ENCODE results near the gene TTLL11. TPM values are rescaled to one million over a fixed set of nuclear protein-coding genes. Genes with fewer than 3 reads are reported as not detected.
"Not testable (repeated sequence)": the region's sequence is repeated elsewhere in the genome, so short reads cannot be mapped to it uniquely, and the experiment has no call there.

The TTLL11 gene
- total RNA-seq, 1 donor from 2014 or later, result 9.5 TPM

DNA sequence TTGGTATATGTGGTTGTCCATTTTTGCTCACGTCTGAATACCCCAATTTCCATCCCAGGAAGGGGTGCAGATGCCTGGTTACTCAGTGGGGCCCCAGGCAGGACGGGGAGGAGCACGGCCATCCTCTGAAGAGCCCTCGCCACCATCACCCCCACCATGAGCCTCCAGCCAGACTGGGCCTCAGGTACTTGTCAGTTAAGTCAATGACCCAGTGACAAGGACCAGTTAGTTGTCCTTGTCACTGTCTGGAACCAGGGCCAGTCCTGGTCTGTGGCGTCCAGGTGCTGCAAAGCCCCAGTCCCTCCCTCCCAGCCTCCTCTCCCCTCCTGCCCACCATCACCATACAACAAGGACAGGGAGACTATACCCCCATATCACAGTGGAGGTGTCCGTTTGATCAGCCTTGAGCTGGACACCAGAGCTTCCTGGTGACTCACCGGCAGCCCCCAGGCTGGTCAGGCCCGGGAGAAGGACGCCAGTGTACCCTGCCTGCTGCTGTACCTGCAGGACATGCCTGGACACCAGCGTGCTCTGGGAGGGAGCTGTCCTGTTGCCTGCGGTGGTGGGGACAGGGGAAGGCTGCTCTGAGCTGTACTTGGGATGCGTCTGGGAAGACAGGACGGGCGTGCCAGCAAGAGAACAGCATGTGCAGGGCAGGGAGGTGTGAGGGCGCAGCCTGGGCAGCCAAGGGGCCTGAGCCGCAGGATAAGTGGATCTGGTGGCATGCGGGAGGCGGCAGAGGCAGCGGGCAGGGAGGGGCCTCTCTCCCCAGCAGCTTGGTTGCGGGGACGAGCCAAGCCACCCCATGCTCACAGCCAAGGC is 32.6 kb upstream of the TTLL11 start:
- DNase-seq (ENCODE audit: low spot score), result peak; percentile 81

DNA sequence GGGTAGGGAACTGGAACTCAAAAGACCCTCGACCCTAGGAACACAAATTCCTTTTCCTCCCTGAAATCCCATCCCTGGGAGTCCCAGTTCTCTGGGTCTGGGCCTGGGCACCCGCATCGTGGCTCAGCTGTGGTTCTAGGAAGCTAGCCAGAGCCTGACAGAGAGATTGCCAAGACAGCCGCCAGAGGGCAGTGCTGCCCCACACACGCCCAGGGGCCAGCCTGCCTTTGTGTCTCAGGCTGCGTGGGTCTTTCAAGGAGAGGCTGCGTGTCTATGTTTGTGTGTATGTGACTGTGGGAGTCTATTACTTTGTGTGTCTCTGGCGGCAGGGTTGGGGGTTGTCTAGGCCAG is 32.0 kb upstream of the TTLL11 start:
- peak; percentile 93 for DNase-seq (ENCODE audit: low spot score)

DNA sequence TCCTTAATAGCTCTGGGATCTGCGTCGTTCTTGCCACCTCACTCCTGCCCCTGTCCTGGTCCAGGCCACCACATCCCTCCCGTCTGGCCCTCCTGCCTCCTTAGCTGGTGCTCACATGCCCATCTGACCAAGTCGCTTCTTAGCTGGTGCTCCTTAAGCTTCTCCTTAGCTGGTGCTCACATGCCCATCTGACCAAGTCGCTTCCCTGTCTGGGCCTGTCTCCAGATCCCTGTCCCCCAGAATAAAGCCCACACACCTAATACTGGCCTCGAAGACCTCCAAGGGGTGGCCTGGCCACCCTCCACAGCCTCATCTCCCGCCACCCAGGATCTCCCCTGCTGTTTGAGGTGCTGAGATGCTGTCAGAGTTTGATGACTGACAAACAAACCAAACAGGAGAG is 31.4 kb upstream of the TTLL11 start:
- peak; percentile 71 for DNase-seq (ENCODE audit: low spot score)

DNA sequence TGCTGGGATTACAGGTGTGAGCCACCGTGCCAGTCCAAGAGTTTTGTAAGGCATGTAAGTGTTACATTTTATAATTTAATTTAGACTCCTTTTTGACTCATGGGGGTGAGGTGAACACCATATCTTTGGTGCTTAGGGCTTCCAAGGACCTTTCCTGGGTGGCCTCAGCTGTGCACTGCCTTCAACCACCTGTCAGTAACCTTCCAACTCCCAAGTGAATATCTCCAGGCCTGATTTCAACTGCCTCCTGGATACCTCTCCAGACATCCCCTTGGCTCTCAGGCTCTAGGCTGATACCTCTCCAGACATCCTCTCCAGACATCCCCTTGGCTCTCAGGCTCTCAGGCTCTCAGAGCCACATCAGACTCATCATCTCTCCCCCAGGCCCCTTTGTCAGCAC is 30.9 kb upstream of the TTLL11 start:
- no peak for DNase-seq (ENCODE audit: low spot score)

DNA sequence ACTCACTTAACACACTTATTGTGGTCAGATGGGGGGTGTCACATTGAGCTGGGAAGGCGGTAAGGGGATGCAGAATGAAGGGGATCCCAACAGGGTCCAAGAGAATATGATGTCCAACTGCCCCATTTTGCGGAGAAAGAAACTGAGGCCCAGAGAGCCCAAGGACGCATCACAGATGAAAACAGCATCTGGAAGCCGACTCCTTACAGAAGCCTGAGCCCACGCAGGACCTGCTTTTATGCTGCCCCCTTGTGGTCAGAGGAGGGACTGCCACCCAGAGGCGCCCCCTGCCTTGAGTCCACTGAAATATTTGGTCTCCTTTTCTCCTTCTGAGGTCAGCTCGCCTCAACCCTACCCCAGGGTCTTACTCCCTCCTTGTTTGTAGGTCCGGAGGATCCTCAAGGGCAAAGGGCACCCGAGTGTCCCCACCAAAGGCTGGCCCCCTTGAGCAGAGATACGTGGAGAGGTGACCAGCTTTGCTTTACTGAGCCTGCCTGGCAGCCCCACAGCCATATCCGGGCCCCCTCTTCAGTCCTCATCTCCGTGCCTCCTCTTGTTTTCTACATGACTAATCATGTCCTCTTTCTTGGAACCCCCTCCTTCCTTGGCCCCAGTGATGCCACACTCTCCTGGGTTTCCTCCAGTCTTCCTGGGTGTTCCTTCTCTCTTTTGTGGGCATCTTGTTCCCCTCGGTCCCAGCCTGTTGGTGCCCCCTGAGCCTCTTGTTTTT is 30.0 kb upstream of the TTLL11 start:
- no peak for DNase-seq (ENCODE audit: low spot score)

DNA sequence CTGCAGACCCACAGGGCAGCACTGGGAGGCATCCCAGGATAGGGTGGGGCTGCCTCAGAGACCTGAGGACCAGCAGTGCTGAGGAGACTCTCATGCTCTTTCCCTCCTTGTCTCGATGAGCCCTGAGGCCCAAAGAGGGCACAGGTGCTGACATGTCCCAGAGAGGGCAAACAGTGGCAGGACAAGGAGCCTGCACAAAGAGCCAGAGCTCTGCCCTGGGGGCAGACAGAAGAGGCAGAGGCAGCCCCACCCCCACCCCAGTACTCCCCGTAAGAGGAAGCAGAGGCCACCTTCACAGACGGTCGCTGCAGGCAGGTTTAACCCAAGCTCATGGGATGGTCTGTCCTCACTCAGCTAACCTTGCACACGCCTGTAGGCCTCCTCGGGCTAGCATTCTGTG is 29.4 kb upstream of the TTLL11 start:
- no peak for DNase-seq (ENCODE audit: low spot score)

DNA sequence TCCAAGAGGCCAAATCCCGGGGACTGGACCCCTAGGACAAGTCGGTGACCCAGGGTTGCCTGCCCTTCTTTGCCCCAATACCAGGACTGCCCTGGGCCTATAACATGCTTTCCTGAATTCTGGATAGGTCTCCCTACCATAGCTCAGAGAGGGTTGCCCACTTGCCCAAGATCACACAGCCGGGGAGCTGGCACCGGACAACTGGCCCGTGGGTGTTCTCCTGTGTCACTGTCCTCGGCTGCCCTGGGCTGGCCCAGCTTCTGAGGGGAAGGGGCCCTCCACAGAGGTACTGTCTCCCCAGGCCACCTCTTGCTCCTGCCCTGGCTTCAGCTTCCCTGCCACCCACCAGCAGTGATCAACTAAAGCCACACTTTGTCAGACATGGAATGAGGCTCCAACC is 28.8 kb upstream of the TTLL11 start:
- DNase-seq (ENCODE audit: low spot score), result no peak

DNA sequence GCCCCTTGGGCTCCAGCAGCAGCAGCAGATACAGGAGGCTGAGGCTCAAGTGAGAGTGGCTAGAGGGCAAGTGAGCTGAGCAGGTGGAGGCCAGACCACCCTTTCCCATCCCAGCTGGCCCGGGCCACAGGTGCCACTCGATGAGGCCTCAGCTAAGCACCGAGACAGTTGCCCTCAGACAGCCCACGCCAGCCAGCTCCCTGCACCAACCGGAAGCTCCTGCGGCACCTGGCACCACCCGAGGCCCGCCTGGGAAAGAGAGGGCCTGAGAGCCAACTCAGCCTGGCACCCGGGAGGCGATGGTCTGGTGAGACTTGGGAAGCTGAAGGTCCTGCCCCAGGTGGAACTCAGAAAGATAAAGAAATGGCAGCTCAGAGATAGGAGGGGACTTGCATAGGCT is 28.3 kb upstream of the TTLL11 start:
- no peak for DNase-seq (ENCODE audit: low spot score)

DNA sequence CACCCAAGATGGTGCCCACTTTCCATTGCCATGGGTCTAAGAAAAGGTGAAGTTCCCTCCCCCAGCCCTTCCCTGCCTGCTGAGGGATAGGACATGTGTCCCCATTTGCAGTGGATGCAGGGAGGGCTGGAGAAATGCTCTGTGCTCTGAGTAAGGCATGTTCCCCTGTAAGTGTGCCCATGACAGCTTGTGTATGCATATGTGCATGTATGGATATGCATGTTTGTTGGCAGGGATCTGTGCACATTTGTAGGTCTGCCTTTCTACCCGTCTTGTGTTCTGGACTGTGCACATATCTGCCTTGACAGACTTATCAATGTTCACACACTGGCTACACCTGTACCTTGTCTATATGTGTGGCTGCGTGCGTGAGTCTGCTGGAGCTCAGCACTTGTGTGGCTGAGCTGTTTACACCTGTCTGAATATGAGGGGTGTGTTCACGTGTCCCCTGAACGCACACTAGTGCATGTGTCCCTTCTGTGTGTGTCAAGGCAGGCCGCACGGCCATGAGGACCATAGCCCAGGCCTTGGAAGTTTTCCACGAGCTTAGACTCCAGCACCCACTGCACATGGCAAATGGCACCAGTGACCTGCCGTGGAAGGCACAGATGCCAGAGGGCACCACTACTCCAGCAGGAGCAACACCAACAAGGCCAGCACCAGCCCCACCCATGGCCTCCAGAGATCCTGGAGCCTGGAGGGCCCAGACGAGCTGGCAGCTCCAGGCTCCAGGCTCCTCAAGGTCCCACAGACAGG is 27.4 kb upstream of the TTLL11 start:
- no peak for DNase-seq (ENCODE audit: low spot score)

DNA sequence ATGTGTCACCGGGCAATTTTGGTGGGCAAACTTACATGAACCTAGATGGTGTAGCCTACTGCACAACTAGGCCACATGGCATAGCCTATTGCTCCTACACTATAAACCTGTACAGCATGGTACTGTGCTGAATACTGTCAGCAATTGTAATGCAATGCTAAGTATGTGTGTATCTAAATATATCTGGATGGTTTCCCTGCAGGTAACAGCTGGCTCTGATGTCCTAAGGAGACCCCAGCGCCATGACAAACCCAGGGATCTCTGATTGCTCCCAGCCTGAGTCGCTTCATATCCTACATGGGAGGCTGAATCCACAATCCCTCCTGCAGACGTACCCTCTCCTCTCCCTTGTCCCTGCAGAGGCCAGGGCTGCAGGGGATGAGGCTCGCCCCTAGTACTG is 26.6 kb upstream of the TTLL11 start:
- DNase-seq (ENCODE audit: low spot score), result no peak

DNA sequence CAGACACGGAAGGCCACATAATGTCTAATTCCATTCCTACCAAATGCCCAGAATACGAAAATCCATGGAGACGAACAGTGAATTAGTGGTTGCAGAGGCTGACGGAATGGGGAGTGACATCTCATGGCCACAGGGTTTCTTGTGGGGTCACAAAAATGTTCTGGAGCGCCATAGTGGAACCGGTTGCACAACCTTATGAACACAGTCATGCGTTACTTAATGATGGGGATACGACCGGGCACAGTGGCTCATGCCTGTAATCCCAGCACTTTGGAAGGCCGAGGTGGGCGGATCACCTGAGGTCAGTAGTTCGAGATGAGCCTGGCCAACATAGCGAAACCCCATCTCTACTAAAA is 26.0 kb upstream of the TTLL11 start:
- DNase-seq (ENCODE audit: low spot score), result no peak

DNA sequence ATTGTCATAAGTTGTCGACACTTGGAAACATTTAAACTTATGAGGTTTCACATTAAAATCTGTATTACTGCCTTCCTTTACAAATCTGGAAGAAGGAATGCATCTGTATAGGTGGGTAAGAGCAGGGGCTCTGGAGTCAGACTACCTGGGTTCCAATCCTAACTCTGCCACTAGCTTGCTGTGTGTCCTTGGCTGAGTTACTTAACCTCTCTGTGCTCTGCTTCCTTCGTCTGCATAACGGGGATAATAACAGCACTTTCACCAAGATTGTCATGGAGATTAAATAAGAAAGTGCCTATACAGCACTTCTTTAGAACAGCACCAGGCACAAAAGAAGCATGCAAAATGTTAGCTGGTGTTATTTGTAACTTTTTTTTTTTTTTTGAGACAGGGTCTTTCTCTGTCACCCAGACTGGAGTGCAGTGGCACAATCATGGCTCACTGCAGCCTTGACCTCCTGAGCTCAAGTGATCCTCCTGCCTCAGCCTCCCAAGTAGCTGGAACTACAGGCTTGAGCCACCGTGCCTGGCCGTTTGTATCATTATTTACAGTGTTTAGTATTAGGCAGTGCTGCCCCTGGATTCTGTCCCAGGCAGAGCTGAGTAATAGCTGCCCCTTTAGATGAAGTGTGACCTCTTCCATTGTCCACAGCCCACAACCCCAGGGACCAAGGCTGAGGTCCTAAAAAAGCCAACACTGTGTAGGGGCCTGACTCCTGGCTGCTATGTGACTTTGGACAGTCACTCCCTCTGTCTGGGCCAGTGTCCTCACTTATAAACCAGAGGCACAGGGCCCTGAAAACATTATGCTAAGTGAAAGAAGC is 25.4 kb upstream of the TTLL11 start:
- no peak for DNase-seq (ENCODE audit: low spot score)

DNA sequence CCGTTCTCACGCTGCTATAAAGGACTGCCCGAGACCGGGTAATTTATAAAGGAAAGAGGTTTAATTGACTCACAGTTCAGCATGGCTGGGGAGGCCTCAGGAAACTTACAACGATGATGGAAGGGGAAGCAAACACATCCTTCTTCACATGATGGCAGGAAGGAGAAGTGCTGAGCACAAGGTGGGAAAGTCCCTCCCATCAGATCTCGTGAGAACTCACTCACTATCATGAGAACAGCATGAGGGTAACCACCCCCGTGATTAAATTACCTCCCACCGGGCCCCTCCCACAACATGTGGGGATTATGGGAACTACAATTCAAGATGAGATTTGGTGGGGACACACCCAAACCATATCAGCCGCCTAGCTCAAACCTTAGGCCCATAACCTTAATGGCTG is 24.1 kb upstream of the TTLL11 start:
- DNase-seq (ENCODE audit: low spot score), result not testable (repeated sequence)

DNA sequence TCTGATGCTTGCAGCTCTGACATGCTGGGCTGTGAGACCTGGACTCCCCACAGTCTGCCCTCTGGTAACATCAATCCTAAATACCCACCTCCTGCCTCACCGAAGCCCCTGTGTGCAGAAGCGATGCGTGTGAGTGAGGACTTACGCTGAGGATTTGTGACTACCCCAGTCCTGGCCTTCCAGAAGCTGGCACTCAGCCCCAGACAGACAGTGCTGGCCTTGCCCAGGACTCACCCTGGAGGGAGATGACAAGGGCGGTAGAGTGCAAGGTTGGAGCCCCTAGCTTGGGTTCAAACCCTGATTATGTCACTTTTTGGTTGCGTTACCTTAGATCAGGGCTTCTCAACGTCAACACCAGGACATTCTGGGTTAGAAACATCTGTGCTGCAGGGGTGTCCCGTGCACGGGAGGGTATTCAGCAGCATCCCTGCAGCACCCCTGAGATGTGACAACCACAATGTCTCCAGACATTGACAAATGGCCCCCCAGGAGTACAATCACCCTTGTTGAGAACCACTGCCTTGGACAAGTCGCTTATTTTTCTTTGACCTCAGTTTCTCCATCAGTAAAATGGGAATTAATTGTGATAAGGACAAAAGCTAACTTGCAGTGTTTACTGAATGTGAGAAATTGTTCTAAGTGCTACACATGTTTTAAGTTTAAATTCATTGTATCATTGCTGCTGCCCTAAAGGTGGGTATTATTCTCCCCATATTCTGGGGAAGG is 23.5 kb upstream of the TTLL11 start:
- DNase-seq (ENCODE audit: low spot score), result no peak

DNA sequence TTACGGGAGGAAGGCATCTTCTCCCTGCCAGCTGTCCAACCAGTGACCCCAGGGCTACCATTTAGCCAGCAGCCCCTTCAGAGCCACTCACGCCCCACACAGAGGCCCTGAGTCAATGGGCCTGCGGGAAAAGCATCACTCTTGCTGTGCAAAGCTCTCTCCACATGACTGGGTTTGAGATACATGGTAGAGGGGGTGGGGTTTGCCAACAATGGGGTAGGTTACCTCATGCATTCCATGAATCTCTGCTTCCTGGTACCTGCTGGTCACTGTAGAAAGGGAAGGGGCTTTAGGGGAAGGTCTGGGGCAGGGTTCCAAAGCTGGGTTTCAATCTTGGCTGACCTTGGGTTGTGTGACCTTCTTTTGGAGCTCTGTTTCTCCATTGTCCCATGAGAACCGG is 22.9 kb upstream of the TTLL11 start:
- DNase-seq (ENCODE audit: low spot score), result no peak

DNA sequence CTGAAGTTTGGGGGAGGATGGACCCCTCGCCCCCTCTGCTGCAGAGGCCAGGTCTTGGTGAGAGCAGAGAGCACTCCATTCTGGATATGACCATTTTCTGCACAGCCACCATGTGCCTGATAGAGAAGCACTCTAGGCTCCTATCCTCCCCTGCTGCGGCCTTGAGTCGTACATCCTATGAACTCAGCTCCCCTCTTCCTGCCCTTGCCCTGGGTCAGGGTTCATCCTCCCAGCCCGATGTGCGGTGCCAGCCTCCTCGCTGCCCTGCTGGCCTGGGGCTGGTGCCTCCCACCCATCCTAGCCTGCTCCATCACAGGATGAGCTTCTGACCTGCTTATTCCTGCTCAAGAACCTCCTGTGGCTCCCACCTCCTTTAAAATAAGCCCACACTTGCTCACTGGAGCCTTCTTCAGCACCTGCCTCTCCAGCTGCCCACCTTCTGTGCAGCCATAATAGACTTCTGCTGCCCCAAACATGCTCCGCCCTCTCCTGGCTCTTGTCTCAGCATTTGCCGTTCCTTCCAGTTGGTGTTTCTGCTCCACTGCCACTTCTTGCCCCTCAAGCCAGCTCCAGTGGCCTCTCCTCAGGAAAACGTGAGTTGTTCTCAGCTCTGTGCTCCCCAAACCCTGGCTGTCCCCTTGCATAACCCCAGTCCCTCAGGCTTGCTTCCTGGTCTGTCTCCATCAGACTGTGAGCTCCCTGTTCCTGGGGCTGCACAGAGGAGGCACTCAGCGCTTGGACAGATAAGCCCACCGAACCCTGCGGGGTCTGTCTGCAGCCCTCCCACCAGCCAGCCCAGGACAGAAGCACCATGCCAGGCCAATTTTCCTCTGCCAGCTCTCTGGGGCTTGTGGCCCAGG is 22.3 kb upstream of the TTLL11 start:
- no peak for DNase-seq (ENCODE audit: low spot score)

DNA sequence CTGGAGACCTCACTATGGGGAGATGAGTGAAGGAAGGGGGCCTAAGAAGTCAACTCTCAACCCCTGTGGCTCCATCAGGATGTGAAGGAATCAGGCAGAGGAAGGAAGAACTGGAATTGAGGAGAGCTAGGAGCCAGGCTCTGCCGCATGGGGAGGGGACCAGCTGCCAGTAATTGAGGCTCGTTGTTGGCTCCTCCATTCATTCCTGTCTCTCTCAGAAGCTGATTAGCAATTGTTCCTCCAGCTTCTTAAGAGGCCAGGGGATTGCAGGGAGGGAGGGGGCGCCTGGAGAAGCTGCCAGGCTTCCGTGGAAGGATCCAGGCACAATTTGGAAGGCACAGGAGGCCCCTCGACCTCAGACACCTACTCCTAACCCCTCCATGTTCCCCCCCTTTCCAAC is 20.5 kb upstream of the TTLL11 start:
- no peak for DNase-seq (ENCODE audit: low spot score)

DNA sequence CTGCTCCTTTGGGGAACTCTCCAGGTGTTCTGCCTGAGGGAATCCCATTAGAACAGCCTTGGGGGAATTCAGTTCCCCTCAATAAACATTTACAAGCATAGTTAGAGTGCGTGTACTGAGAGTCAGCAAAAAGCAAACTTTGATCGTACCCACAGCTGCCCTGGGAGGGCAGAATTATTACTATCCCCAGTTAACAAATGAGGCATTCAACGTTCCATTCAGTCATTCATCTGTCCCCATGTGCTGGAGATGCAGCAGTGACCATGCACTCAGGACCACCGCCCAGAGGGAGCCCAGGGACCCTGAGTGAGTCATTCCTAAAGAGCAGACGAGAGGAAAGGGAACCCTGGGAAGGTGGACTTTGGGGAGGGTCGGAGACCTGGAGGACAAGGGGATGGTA is 19.1 kb upstream of the TTLL11 start:
- DNase-seq (ENCODE audit: low spot score), result no peak

DNA sequence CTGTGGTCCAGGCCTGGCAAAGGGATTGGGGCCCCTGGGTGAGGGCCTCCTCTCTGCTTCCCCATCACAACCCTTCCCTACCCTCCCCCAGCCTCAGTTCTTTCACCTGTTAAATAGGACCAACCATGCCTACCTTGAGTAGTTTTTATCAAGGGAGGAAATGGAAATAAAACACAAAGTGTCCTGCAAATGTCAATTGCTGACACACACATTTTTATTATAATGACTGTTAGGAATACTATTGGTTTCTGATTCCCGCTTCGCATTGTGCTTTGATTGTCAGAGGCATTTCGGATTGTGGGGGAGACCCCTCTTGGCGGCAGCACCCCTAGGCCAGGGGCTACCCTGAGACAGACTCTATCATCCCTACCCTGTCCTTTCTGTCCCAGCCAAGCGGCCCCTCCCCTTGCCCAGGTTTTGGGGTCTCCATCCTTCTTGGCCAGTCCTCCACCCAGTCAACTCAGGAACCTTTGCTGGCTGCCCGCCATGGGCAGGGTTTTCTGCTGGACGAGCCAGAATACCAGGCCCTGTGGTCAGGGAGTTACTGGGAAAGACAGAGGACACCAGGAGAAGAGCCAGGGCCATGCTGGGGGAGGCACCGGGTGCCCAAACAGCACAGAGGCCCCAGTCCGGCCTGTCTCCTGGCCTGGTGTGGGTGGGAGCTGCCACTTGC is 18.4 kb upstream of the TTLL11 start:
- no peak for DNase-seq (ENCODE audit: low spot score)
